ENCODE measurements around the gene IFITM10.
A peak's percentile ranks its signal among the peaks of the same experiment; 100 is the strongest.

Gene IFITM10

GRCh38 chr11:1780700-1781592 is 30.6 kb upstream of the IFITM10 start:
- DNase-seq (ENCODE audit: low read depth, low spot score), result no peak
- H3K9ac ChIP-seq (ENCODE audit: insufficient read length, low read depth), result peak overlapping the region; percentile 33
- H3K36me3 ChIP-seq (ENCODE audit: insufficient read depth, insufficient read length, low read length), result no peaks in the 10 kb centered on the region
- peaks cover 23% of the 10 kb centered on the region for H3K4me1 ChIP-seq (ENCODE audit: insufficient read depth, insufficient read length)
- no peak overlapping the region for H3K4me3 ChIP-seq (ENCODE audit: insufficient read length, low read depth)
- no peaks in the 10 kb centered on the region for H3K9me3 ChIP-seq (ENCODE audit: insufficient read depth, low read length)
- no peak for TF ChIP-seq SUZ12 (IDR thresholded peaks at IDR 0.05; ENCODE audit: extremely low read depth, insufficient read depth, insufficient read length)
- TF ChIP-seq YY1 (IDR thresholded peaks at IDR 0.05; ENCODE audit: insufficient read depth, insufficient read length), result no peak
- TF ChIP-seq ZNF274 (IDR thresholded peaks at IDR 0.05; ENCODE audit: low read depth, low read length), result no peak
- peaks cover 4% of the 10 kb centered on the region for H3K27me3 ChIP-seq (ENCODE audit: insufficient read depth, insufficient read length)

- no peak for DNase-seq (ENCODE audit: low read depth, low spot score)
- Histone ChIP-seq H3K27me3 (ENCODE audit: insufficient read depth, insufficient read length) (peaks cover 4% of the 10 kb centered on the region), H3K9me3 (ENCODE audit: insufficient read depth, low read length) (no peaks in the 10 kb centered on the region), H3K36me3 (ENCODE audit: insufficient read depth, insufficient read length, low read length) (no peaks in the 10 kb centered on the region), H3K4me3 (ENCODE audit: insufficient read length, low read depth) (no peak overlapping the region), H3K4me1 (ENCODE audit: insufficient read depth, insufficient read length) (peaks cover 21% of the 10 kb centered on the region), H3K9ac (ENCODE audit: insufficient read length, low read depth) (no peak overlapping the region)
- TF ChIP-seq YY1 (IDR thresholded peaks at IDR 0.05; ENCODE audit: insufficient read depth, insufficient read length) (no peak), SUZ12 (IDR thresholded peaks at IDR 0.05; ENCODE audit: extremely low read depth, insufficient read depth, insufficient read length) (no peak), ZNF274 (IDR thresholded peaks at IDR 0.05; ENCODE audit: low read depth, low read length) (no peak)
Observed at GRCh38 chr11:1779806-1780699, 29.7 kb upstream of the IFITM10 start.

DNA sequence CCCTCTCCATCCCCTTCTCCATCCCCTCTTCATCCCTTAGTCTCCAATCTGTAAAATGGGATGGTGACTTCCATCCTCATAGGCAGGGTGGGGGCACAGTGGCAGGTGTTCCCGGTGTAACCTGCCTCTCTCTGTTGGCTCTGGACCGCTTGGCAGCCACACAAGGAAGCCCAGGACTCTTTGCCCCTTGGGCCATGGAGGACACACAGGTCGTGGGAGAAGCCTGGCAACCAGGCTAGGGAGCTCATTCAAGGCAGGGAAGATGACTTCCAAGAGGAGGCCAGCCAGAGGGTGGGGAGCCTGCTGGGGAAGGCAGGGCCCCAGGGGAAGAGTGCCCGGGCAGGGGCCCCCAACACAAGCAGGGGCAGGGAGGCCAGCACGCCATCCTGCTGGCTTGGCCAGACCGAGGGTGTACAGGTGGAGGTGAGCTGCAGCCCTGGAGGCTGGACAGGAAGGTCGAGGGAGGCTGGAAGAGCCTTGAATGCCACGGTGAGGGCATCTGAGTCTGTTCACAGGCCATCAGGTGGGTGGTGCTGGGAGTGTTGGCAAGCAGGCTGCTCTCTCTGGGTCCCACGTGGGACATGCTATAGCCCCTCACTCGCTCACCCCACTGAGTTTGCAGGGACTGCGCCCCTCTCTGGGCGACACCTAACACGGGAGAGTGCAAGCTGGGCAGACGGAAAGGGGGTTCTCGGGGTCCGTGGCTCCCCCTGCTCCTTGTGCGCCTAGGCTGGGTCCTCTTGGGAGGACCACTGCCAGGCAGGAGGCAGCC is 28.8 kb upstream of the IFITM10 start:
- no peaks in the 10 kb centered on the region for H3K9me3 ChIP-seq (ENCODE audit: insufficient read depth, low read length)
- TF ChIP-seq ZNF274 (IDR thresholded peaks at IDR 0.05; ENCODE audit: low read depth, low read length) (no peak), SUZ12 (IDR thresholded peaks at IDR 0.05; ENCODE audit: extremely low read depth, insufficient read depth, insufficient read length) (no peak), YY1 (IDR thresholded peaks at IDR 0.05; ENCODE audit: insufficient read depth, insufficient read length) (no peak)
- no peak overlapping the region for H3K4me3 ChIP-seq (ENCODE audit: insufficient read length, low read depth)
- no peaks in the 10 kb centered on the region for H3K36me3 ChIP-seq (ENCODE audit: insufficient read depth, insufficient read length, low read length)
- no peak overlapping the region for H3K9ac ChIP-seq (ENCODE audit: insufficient read length, low read depth)
- no peak for DNase-seq (ENCODE audit: low read depth, low spot score)
- peaks cover 4% of the 10 kb centered on the region for H3K27me3 ChIP-seq (ENCODE audit: insufficient read depth, insufficient read length)
- peaks cover 18% of the 10 kb centered on the region for H3K4me1 ChIP-seq (ENCODE audit: insufficient read depth, insufficient read length)

DNA sequence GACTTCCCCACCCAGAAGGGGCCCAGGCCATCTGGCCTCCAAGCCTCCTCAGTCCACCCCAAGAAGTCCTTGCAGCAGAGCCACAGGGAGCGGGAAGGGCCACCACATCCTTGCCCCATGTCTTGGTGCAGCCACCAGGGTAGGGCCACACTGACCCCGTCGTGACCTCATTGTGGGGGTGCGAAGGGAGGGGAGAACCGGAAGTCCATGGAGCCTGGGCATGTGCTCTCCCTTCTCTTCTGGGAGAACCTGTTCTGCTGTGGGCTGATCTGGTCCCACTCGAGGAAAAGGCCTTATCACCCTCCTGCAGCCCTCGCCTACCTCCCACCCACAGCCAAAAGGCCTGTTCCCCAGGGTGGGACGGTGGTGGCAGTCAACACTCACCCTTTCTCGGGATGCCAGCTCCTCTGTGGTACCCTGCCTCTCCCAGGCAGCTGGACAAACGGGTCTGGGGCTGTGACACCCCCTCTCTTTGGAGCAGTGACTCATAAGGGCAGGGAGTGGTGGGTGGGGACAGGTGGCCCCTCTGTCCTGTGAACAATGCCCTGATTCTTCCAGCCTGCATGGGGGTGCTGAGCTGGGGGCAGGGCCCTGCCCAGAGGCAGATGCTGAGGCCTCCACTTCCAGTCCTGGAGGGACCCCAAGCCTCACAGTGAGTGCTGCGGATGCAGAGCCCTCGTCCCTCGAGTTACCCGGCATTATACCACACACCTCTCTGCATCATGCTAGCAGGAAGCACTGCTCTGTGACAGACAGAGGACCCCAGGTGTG is 27.9 kb upstream of the IFITM10 start:
- no peak for DNase-seq (ENCODE audit: low read depth, low spot score)
- no peaks in the 10 kb centered on the region for H3K36me3 ChIP-seq (ENCODE audit: insufficient read depth, insufficient read length, low read length)
- TF ChIP-seq YY1 (IDR thresholded peaks at IDR 0.05; ENCODE audit: insufficient read depth, insufficient read length) (no peak), SUZ12 (IDR thresholded peaks at IDR 0.05; ENCODE audit: extremely low read depth, insufficient read depth, insufficient read length) (no peak), ZNF274 (IDR thresholded peaks at IDR 0.05; ENCODE audit: low read depth, low read length) (no peak)

GRCh38 chr11:1777737-1778136 is 27.3 kb upstream of the IFITM10 start:
- no peak for DNase-seq (ENCODE audit: low read depth, low spot score)
- Histone ChIP-seq H3K4me1 (ENCODE audit: insufficient read depth, insufficient read length) (peaks cover 17% of the 10 kb centered on the region), H3K9me3 (ENCODE audit: insufficient read depth, low read length) (no peaks in the 10 kb centered on the region), H3K9ac (ENCODE audit: insufficient read length, low read depth) (no peak overlapping the region), H3K4me3 (ENCODE audit: insufficient read length, low read depth) (no peak overlapping the region), H3K36me3 (ENCODE audit: insufficient read depth, insufficient read length, low read length) (no peaks in the 10 kb centered on the region), H3K27me3 (ENCODE audit: insufficient read depth, insufficient read length) (peaks cover 4% of the 10 kb centered on the region)
- no peak for TF ChIP-seq YY1 (IDR thresholded peaks at IDR 0.05; ENCODE audit: insufficient read depth, insufficient read length)
- no peak for TF ChIP-seq ZNF274 (IDR thresholded peaks at IDR 0.05; ENCODE audit: low read depth, low read length)
- no peak for TF ChIP-seq SUZ12 (IDR thresholded peaks at IDR 0.05; ENCODE audit: extremely low read depth, insufficient read depth, insufficient read length)

More for the DNA sequence above, 27.9 kb upstream of the IFITM10 start:
- Histone ChIP-seq H3K27me3 (ENCODE audit: insufficient read depth, insufficient read length) (peaks cover 4% of the 10 kb centered on the region), H3K9me3 (ENCODE audit: insufficient read depth, low read length) (no peaks in the 10 kb centered on the region), H3K4me1 (ENCODE audit: insufficient read depth, insufficient read length) (peaks cover 16% of the 10 kb centered on the region), H3K9ac (ENCODE audit: insufficient read length, low read depth) (peak overlapping the region; percentile 47), H3K4me3 (ENCODE audit: insufficient read length, low read depth) (no peak overlapping the region)
